ENCODE data around the gene OR4C16.

OR4C16 gene, protein sequence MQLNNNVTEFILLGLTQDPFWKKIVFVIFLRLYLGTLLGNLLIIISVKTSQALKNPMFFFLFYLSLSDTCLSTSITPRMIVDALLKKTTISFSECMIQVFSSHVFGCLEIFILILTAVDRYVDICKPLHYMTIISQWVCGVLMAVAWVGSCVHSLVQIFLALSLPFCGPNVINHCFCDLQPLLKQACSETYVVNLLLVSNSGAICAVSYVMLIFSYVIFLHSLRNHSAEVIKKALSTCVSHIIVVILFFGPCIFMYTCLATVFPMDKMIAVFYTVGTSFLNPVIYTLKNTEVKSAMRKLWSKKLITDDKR

DNA sequence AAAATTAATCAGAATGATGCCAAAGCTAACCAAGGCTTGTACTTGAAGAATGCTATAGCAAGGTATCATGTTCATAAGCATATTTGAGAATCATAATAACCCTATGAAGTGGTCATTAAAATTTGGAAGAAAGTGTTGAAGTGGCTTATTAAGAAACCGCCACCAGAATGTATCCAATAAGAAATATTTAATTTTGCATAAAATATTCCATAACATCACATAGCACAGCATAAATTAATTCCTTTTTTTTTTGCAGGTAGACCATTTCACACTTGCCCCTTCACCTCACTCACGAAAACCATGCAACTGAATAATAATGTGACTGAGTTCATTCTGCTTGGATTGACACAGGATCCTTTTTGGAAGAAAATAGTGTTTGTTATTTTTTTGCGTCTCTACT lies at the start of gene OR4C16:
Gene OR4C16 (plus strand): TSS at position 301 of the 400 bp plus-strand sequence. CDS start 0 bp downstream, at position 301.
- DNase-seq: no peak

DNA sequence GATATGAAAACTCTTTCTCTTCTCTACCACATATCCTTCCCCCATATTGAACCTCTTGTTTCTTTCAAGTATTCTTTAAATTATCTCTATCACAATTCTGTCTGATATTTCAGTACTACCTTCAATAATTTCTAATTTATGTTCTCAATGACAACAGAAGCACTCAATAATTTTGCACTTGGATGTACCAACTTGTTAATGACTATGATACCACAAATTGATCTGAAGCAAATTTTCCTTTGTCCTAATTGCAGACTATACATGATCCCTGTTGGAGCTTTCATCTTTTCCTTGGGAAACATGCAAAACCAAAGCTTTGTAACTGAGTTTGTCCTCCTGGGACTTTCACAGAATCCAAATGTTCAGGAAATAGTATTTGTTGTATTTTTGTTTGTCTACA lies 17.8 kb upstream of the OR4C16 start, which contains the start of gene OR4C15:
Gene OR4C15 (plus strand): TSS at position 301 of the 400 bp plus-strand sequence. CDS start 0 bp downstream, at position 301.
- DNase-seq: no peak

DNA sequence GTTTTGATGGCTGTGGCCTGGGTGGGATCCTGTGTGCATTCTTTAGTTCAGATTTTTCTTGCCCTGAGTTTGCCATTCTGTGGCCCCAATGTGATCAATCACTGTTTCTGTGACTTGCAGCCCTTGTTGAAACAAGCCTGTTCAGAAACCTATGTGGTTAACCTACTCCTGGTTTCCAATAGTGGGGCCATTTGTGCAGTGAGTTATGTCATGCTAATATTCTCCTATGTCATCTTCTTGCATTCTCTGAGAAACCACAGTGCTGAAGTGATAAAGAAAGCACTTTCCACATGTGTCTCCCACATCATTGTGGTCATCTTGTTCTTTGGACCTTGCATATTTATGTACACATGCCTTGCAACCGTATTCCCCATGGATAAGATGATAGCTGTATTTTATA lies 620 bp downstream of the OR4C16 start:
- no peak for DNase-seq

GRCh38 chr11:55607545-55607944 lies 35.6 kb downstream of the OR4C16 start, which contains the start of gene OR4C11:
Gene OR4C11 (minus strand): TSS chr11:55607645. CDS start chr11:55604373, 3,272 bp downstream.
- no peak for DNase-seq
